Esophagus muscularis mucosa (tissue), 4 donors: ENCODE data around the gene RECK. TPM values are rescaled to one million over a fixed set of nuclear protein-coding genes. Genes with fewer than 3 reads are reported as not detected.
A peak's percentile ranks its signal among the peaks of the same experiment; 100 is the strongest.

Experiments
- DNase-seq: peaks from one replicate; pipeline ENCODE4 v3.0.0-alpha.2; 2017; ENCODE audit errors: extremely low spot score
- H3K27ac ChIP-seq, 4 donors: fragments of 200-600 bp; sonication (generic); replicated peaks in 1 of 4; 1 replicate in 3 of 4; 2 replicates in 1 of 4; pipeline ENCODE4 v1.5.1; 2016 to 2019; ENCODE audit warnings: mild to moderate bottlenecking in 1 of 4
- H3K27me3 ChIP-seq, 4 donors: fragments of 200-600 bp; sonication (generic); one replicate each; pipeline versions ENCODE4 v1.5.1 to v1.6.0; 2016 to 2019
- H3K36me3 ChIP-seq, 4 donors: fragments of 200-600 bp; sonication (generic); one replicate each; pipeline ENCODE4 v1.5.1; 2016 to 2019
- H3K4me1 ChIP-seq, 4 donors: fragments of 200-600 bp; sonication (generic); one replicate each; pipeline ENCODE4 v1.5.1; 2016 to 2019
- H3K4me3 ChIP-seq, 4 donors: fragments of 200-600 bp; sonication (generic); 1 replicate in 2 of 4; 2 replicates in 2 of 4; pipeline ENCODE4 v1.5.1; 2016 to 2019; ENCODE audit warnings: mild to moderate bottlenecking in 4 of 4, moderate library complexity in 1 of 4
- H3K9me3 ChIP-seq, 4 donors: fragments of 200-600 bp; sonication (generic); 1 replicate in 3 of 4; 2 replicates in 1 of 4; pipeline ENCODE4 v1.5.1; 2016 to 2019
- EP300 ChIP-seq: sonication (generic); formaldehyde crosslinking; IDR thresholded peaks from one replicate; pipeline ENCODE4 v1.6.1; 2017; ENCODE audit warnings: antibody characterized with exemption
- POLR2A ChIP-seq: fragments of 450-650 bp; IDR thresholded peaks from one replicate; pipeline ENCODE4 v1.6.1; 2017; ENCODE audit warnings: antibody characterized with exemption, moderate library complexity, mild to moderate bottlenecking, low read depth
- POLR2AphosphoS5 ChIP-seq, 2 donors: sonication (generic); formaldehyde crosslinking; IDR thresholded peaks; one replicate each; pipeline ENCODE4 v1.6.1; 2017; ENCODE audit warnings: antibody characterized with exemption in 2 of 2
- WGBS: methylation state at CpG from one replicate; pipeline ENCODE4 v1.1.5; 2018; 5-methylcytosine and 5-hydroxymethylcytosine counted together
- intact Hi-C: fragments of 100-400 bp; cut with DNase I; formaldehyde crosslinking; loops from one replicate; pipeline ENCODE4 v1.15.1; 2023
- total RNA-seq, 4 donors: library from RNA; depleted of rRNA; stranded (reverse); fragments of >200 nt; gene quantifications; one replicate each; pipeline versions ENCODE4 v1.1.0 to v1.2.1, GENCODE V29; 2016
- TF ChIP-seq, protein P1 (sequence below), 3 experiments: fragments of 200-600 bp in 2 of 3; fragments of 450-650 bp in 1 of 3; sonication (generic) in 2 of 3; IDR thresholded peaks; one replicate each; pipeline ENCODE4 v1.5.1; 2017 to 2019; ENCODE audit warnings: antibody characterized with exemption in 3 of 3, mild to moderate bottlenecking in 2 of 3, moderate library complexity in 1 of 3

RECK gene
- total RNA-seq, 4 donors from 2014 or later = 16.6 to 24.2 (median 19.0) TPM

- 98% methylated on average over 3 of the region's 3 CpGs for WGBS
- no peaks in the 10 kb centered on the region for H3K9me3 ChIP-seq
- TF ChIP-seq EP300 (no peak), POLR2AphosphoS5 (IDR thresholded peaks at IDR 0.05) (no peak), POLR2A (no peak)
- TF ChIP-seq, protein P1, sequence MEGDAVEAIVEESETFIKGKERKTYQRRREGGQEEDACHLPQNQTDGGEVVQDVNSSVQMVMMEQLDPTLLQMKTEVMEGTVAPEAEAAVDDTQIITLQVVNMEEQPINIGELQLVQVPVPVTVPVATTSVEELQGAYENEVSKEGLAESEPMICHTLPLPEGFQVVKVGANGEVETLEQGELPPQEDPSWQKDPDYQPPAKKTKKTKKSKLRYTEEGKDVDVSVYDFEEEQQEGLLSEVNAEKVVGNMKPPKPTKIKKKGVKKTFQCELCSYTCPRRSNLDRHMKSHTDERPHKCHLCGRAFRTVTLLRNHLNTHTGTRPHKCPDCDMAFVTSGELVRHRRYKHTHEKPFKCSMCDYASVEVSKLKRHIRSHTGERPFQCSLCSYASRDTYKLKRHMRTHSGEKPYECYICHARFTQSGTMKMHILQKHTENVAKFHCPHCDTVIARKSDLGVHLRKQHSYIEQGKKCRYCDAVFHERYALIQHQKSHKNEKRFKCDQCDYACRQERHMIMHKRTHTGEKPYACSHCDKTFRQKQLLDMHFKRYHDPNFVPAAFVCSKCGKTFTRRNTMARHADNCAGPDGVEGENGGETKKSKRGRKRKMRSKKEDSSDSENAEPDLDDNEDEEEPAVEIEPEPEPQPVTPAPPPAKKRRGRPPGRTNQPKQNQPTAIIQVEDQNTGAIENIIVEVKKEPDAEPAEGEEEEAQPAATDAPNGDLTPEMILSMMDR (IDR thresholded peaks at IDR 0.05) = no peak
- H3K27me3 ChIP-seq = no peaks in the 10 kb centered on the region
- intact Hi-C loops = no loop called here
- H3K36me3 ChIP-seq = no peaks in the 10 kb centered on the region
- no peak overlapping the region for H3K27ac ChIP-seq
- no peak for DNase-seq
- peaks cover 12 to 26% (median 21%) of the 10 kb centered on the region in 4 donors for H3K4me1 ChIP-seq
- no peak overlapping the region for H3K4me3 ChIP-seq
Observed at GRCh38 chr9:36033788-36034187, 2.9 kb upstream of the RECK start.

- no peaks in the 10 kb centered on the region for H3K27me3 ChIP-seq
- intact Hi-C loops = no loop called here
- no peak for DNase-seq
- no peak for TF ChIP-seq POLR2AphosphoS5 (IDR thresholded peaks at IDR 0.05)
- no peak for TF ChIP-seq POLR2A
- TF ChIP-seq EP300 = no peak
- TF ChIP-seq, protein P1 (IDR thresholded peaks at IDR 0.05) = no peak
- H3K36me3 ChIP-seq = no peaks in the 10 kb centered on the region
- H3K9me3 ChIP-seq = no peaks in the 10 kb centered on the region
- 84% methylated on average over 5 of the region's 5 CpGs for WGBS
- no peak overlapping the region for H3K27ac ChIP-seq
- peaks cover 12 to 30% (median 24%) of the 10 kb centered on the region in 4 donors for H3K4me1 ChIP-seq
- H3K4me3 ChIP-seq = no peak overlapping the region
Observed at GRCh38 chr9:36034234-36034633, 2.5 kb upstream of the RECK start.

DNA sequence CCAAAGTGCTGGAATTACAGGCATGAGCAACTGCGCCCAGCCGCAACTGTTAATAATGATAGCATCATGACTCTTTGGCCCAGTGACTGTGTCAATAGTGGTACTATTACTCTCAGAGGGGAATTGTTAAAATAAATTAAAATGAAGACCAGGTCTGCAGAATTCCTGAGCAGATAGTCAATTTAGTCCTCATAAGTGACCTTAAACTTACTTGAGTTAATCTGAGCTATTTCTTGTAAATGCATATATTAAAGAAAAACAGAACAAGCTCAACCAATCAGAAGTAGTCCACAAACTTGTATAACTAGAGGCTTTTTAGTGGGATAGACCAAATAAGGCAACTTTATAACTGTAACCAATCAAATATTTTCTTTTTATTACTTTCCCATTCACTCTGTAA is 1.7 kb upstream of the RECK start:
- Histone ChIP-seq H3K27me3 (no peaks in the 10 kb centered on the region), H3K4me3 (no peak overlapping the region), H3K27ac (no peak overlapping the region), H3K4me1 (peaks cover 12 to 36% (median 30%) of the 10 kb centered on the region in 4 donors), H3K36me3 (no peaks in the 10 kb centered on the region), H3K9me3 (no peaks in the 10 kb centered on the region)
- 100% methylated on average over 2 of the region's 2 CpGs for WGBS
- DNase-seq = no peak
- TF ChIP-seq EP300 (no peak), POLR2A (no peak), POLR2AphosphoS5 (IDR thresholded peaks at IDR 0.05) (no peak)
- TF ChIP-seq, protein P1 (IDR thresholded peaks at IDR 0.05) = no peak
- intact Hi-C loops = no loop called here

- no peak for DNase-seq
- Histone ChIP-seq H3K9me3 (no peaks in the 10 kb centered on the region), H3K36me3 (no peaks in the 10 kb centered on the region), H3K27me3 (no peaks in the 10 kb centered on the region), H3K4me1 (peaks cover 18 to 44% (median 42%) of the 10 kb centered on the region in 4 donors), H3K4me3 (peak overlapping the region; percentile 88 to 93 (median 91)), H3K27ac (peak overlapping the region; percentile 84 to 90 (median 88))
- TF ChIP-seq POLR2AphosphoS5 (IDR thresholded peaks at IDR 0.05) (no peak), EP300 (no peak), POLR2A (no peak)
- TF ChIP-seq, protein P1 (IDR thresholded peaks at IDR 0.05) = no peak
- 69% methylated on average over 16 of the region's 20 CpGs for WGBS
- intact Hi-C loops = no loop called here
Observed at GRCh38 chr9:36036253-36036779, 397 bp upstream of the RECK start.
